Stomach (tissue), 9 donors: ENCODE results near the gene ARHGAP15. TPM values are rescaled to one million over a fixed set of nuclear protein-coding genes. Genes with fewer than 3 reads are reported as not detected.

ENCODE experiments used
- DNase-seq, 2 donors: peaks; one replicate each; pipeline versions ENCODE4 v3.0.0 to v3.0.0-alpha.2; 2013 to 2019
- H3K27ac ChIP-seq, 5 donors: fragments of 200-600 bp in 4 of 5; sonication (generic) in 4 of 5; one replicate each; pipeline ENCODE4 v1.5.1; 2013 to 2019; ENCODE audit warnings: mild to moderate bottlenecking in 1 of 5, moderate library complexity in 1 of 5
- H3K27me3 ChIP-seq, 3 donors: fragments of 200-600 bp; sonication (generic); one replicate each; pipeline ENCODE4 v1.5.1; 2017 to 2019; ENCODE audit warnings: mixed run types in 1 of 3
- H3K36me3 ChIP-seq, 4 donors: fragments of 200-600 bp; sonication (generic); 1 replicate in 3 of 4; 2 replicates in 1 of 4; pipeline ENCODE4 v1.5.1; 2016 to 2019
- H3K4me1 ChIP-seq, 4 donors: fragments of 200-600 bp; sonication (generic); one replicate each; pipeline ENCODE4 v1.5.1; 2016 to 2019
- H3K4me3 ChIP-seq, 4 donors: fragments of 200-600 bp; sonication (generic) in 3 of 4; one replicate each; pipeline ENCODE4 v1.5.1; 2016 to 2019; ENCODE audit warnings: mild to moderate bottlenecking in 1 of 4
- H3K9me3 ChIP-seq, 4 donors: fragments of 200-600 bp; sonication (generic); one replicate each; pipeline ENCODE4 v1.5.1; 2016 to 2019
- CTCF ChIP-seq, 7 experiments: fragments of 450-650 bp in 4 of 7; fragments of 200-600 bp in 3 of 7; sonication (generic) in 3 of 7; IDR thresholded peaks; one replicate each; pipeline ENCODE4 v1.5.1; 2016 to 2019; ENCODE audit warnings: antibody characterized with exemption in 7 of 7, control low read depth in 2 of 7, mild to moderate bottlenecking in 1 of 7
- EP300 ChIP-seq: sonication (generic); formaldehyde crosslinking; IDR thresholded peaks from one replicate; pipeline ENCODE4 v1.6.1; 2017; ENCODE audit warnings: antibody characterized with exemption
- POLR2A ChIP-seq, 4 donors: fragments of 450-650 bp; IDR thresholded peaks; one replicate each; pipeline ENCODE4 v1.6.1; 2016; ENCODE audit warnings: antibody characterized with exemption in 4 of 4, control low read depth in 2 of 4, mild to moderate bottlenecking in 1 of 4, moderate library complexity in 1 of 4
- POLR2AphosphoS5 ChIP-seq, 3 donors: sonication (generic); formaldehyde crosslinking; IDR thresholded peaks; one replicate each; pipeline ENCODE4 v1.6.1; 2016; ENCODE audit warnings: antibody characterized with exemption in 3 of 3
- WGBS, 5 donors: extraction: QIAGEN DNeasy Blood & Tissue Kit in 3 of 5; methylation state at CpG; one replicate each; pipeline versions ENCODE4 v1.1.5 to v1.1.7; 2013 to 2018; 5-methylcytosine and 5-hydroxymethylcytosine counted together
- intact Hi-C: fragments of 100-400 bp; cut with DNase I; formaldehyde crosslinking; loops from one replicate; pipeline ENCODE4 v1.15.1; 2023; ENCODE audit warnings: low total_unique reads
- polyA plus RNA-seq, 3 donors: library from polyadenylated mRNA; stranded (reverse); fragments of 200-250 nt; gene quantifications; one replicate each; pipeline ENCODE4 v1.2.3, GENCODE V29; 2013
- total RNA-seq, 5 donors: library from RNA; depleted of rRNA; stranded (reverse); fragments of >200 nt; gene quantifications; one replicate each; pipeline versions ENCODE4 v1.1.0 to v1.2.3, GENCODE V29; 2014 to 2016
- donor health status: healthy with polysubstance abuse.
- donor health status: Bipolar disorder and iron deficiency.
- donor health status: healthy.

Gene ARHGAP15
- total and polyA plus RNA-seq, 8 donors, result 1.8 to 66.3 (median 6.8) TPM; not detected in 1

GRCh38 chr2:143505542-143505941 is 376.3 kb downstream of the ARHGAP15 start:
- H3K27me3 ChIP-seq, result no peaks in the 10 kb centered on the region
- no peak overlapping the region for H3K4me3 ChIP-seq
- H3K9me3 ChIP-seq, result no peaks in the 10 kb centered on the region
- no peak for DNase-seq
- TF ChIP-seq POLR2AphosphoS5 (IDR thresholded peaks at IDR 0.05), result no peak
- no peak for TF ChIP-seq EP300
- no peak for TF ChIP-seq CTCF (IDR thresholded peaks at IDR 0.05)
- TF ChIP-seq POLR2A (IDR thresholded peaks at IDR 0.05), result no peak
- no peaks in the 10 kb centered on the region for H3K4me1 ChIP-seq
- 86 to 96% (median 93%) methylated on average over 1 of the region's 1 CpG for WGBS, 5 donors
- H3K27ac ChIP-seq, result no peak overlapping the region
- intact Hi-C loops, result no loop called here
- H3K36me3 ChIP-seq, result no peaks in the 10 kb centered on the region

- Histone ChIP-seq H3K27me3 (no peaks in the 10 kb centered on the region), H3K27ac (peak overlapping the region in 1 of 5 donors; percentile 36), H3K4me1 (peaks cover 0 to 10% (median 0%) of the 10 kb centered on the region in 4 donors), H3K9me3 (no peaks in the 10 kb centered on the region), H3K36me3 (no peaks in the 10 kb centered on the region), H3K4me3 (no peak overlapping the region)
- WGBS, 5 donors, result 9 to 20% (median 11%) methylated on average over 2 of the region's 2 CpGs
- peak in 1 of 2 donors; percentile 81 for DNase-seq
- intact Hi-C loops, result no loop called here
- TF ChIP-seq POLR2A (IDR thresholded peaks at IDR 0.05), result no peak
- TF ChIP-seq CTCF (IDR thresholded peaks at IDR 0.05), result peak in 4 of 7 experiments; percentile 44 to 68 (median 56)
- no peak for TF ChIP-seq POLR2AphosphoS5 (IDR thresholded peaks at IDR 0.05)
Observed at GRCh38 chr2:143513081-143513480, 383.9 kb downstream of the ARHGAP15 start.

GRCh38 chr2:143514413-143514812 is 385.2 kb downstream of the ARHGAP15 start:
- Histone ChIP-seq H3K9me3 (no peaks in the 10 kb centered on the region), H3K27ac (no peak overlapping the region), H3K36me3 (no peaks in the 10 kb centered on the region), H3K27me3 (no peaks in the 10 kb centered on the region), H3K4me3 (no peak overlapping the region), H3K4me1 (peaks cover 0 to 10% (median 0%) of the 10 kb centered on the region in 4 donors)
- 0 to 100% (median 37%) methylated on average over 1 of the region's 1 CpG for WGBS, 5 donors
- intact Hi-C loops, result no loop called here
- DNase-seq, result no peak
- no peak for TF ChIP-seq EP300
- TF ChIP-seq POLR2A (IDR thresholded peaks at IDR 0.05), result no peak

DNA sequence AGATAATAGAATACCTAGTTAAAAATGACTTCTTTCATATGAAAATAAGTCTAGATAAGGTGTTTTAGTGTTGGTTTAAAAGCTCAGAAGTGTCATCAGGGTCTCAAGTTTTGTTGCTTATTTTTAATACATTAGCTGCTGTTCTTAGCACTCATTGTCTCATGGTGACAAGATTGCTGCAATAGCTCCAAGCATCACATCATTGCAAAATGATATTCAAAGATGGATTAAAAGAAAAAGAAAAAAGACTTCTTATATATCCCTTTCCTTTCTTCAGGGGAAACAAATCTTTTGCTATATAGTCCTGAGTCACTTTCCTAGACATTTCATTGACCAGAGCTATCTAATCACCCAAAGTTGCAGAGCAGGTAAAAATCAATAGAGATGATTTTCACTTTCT is 386.1 kb downstream of the ARHGAP15 start:
- Histone ChIP-seq H3K36me3 (no peaks in the 10 kb centered on the region), H3K4me3 (no peak overlapping the region), H3K4me1 (peaks cover 0 to 10% (median 0%) of the 10 kb centered on the region in 4 donors), H3K9me3 (no peaks in the 10 kb centered on the region), H3K27me3 (no peaks in the 10 kb centered on the region), H3K27ac (no peak overlapping the region)
- intact Hi-C loops, result no loop called here
- no peak for TF ChIP-seq POLR2AphosphoS5 (IDR thresholded peaks at IDR 0.05)
- TF ChIP-seq CTCF (IDR thresholded peaks at IDR 0.05), result no peak
- no peak for TF ChIP-seq EP300
- no peak for TF ChIP-seq POLR2A (IDR thresholded peaks at IDR 0.05)
- no peak for DNase-seq

GRCh38 chr2:143519521-143519920 is 390.3 kb downstream of the ARHGAP15 start:
- no peak for TF ChIP-seq POLR2A (IDR thresholded peaks at IDR 0.05)
- Histone ChIP-seq H3K36me3 (no peaks in the 10 kb centered on the region), H3K9me3 (no peaks in the 10 kb centered on the region), H3K27ac (no peak overlapping the region), H3K4me3 (no peak overlapping the region), H3K27me3 (no peaks in the 10 kb centered on the region), H3K4me1 (peaks cover 0 to 18% (median 3%) of the 10 kb centered on the region in 4 donors)
- intact Hi-C loops, result no loop called here
- 59 to 76% (median 65%) methylated on average over 3 of the region's 3 CpGs for WGBS, 5 donors
- DNase-seq, result no peak
